HG03139 (cell line): ENCODE data around the gene FIGN.

ENCODE experiments used
- ATAC-seq: cut with Tn5 transposase; IDR thresholded peaks from one replicate; pipeline ENCODE4 v1.9.1; 2021; ENCODE audit not compliant: unreplicated experiment

Gene FIGN

DNA sequence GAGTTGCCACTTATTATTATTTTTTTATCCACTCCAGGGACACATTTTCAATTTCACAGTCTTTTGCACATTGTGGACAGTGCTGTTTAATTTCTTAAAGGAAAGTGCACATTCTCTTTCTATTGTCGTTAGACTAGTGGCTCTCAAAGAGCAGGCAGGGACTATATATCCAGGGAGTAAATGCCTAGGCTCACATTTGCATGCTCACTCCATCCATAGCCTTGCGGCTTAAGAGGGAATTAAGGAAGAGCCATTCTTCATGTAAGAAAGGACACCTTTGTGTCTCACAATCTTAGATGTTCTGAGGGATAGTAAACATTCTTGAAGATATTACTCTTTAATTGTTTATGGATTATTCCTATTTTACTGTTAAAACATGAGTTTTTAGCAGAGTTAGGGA is 70.8 kb downstream of the FIGN start:
- no peak for ATAC-seq

DNA sequence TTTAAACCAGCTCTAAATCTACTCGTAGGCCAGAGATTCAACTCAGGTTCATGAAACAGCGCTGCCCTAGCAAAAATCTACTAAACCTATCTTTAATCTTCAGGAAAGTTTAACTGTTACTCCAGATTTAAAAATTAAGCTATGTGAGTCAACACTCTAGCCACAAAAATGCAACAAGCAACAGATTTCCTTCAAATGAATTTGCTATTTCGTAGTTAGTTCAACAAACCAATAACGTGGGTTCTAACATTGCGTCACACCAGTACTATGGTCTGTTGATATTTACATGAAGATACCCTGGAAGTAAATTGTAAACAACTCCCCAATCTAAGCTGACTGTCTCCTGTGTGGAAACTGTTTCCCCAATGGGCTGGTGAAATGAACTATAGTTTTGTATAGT is 71.2 kb downstream of the FIGN start:
- ATAC-seq, result no peak

DNA sequence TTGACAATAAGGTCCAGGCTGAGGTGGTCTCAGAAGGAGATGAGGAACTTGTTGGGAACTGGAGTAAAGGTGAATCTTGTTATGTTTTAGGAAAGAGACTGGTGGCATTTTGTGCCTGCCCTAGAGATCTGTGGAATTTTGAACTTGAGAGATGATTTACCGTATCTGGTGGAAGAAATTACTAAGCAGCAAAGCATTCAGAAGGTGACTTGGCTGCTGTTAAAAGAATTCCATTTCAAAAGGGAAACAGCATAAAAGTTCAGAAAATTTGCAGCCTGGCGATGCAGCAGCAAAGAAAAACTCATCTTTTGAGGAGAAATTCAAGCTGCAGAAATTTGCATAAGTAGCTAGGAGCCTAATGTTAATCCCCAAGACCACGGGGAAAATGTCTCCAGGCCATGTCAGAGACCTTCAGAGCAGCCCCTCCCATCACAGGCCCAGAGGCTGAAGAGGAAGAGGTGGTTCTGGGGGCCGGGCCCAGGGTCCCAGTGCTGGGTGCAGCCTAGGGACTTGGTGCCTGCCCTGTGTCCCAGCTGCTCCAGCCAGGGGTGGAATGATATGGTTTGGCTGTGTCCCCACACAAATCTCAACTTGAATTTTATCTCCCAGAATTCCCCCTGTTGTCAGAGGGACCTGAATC is 73.5 kb downstream of the FIGN start:
- ATAC-seq, result no peak

DNA sequence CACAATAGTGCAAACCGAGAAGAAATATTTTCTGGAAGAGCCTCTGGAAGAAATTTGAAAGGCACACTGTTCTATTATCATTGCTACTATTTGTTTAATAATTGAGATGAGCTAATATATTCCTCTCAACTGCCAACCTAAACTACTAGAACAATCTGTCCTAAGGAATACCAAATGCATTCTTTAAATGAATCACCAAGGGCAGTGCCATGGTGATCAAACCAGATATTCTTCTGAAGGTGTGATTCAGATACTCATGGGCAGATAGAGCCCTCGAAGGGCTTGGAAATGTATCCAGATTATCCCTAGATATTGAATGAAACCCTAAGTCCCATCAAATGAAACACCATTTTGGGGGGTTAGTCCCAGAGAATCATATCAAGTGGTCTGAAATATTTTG is 76.6 kb downstream of the FIGN start:
- ATAC-seq, result no peak

DNA sequence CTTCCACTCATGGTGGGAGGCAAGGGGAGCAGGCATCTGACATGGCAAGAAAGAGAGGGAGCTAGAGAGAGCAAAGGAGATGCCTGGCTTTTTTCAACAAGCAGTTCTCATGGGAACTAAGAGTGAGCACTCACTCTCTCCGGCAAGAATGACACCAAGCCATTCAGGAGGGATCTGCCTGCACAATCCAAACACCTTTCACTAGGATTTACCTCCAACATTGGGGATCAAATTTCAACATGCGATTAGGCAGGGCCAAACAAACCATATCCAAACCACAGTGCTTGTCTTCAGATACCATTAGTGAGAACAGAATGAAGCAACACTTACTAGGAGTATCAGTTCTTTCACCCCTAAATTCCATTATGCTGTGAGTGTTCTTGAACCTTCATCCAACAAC is 77.3 kb downstream of the FIGN start:
- ATAC-seq, result no peak

DNA sequence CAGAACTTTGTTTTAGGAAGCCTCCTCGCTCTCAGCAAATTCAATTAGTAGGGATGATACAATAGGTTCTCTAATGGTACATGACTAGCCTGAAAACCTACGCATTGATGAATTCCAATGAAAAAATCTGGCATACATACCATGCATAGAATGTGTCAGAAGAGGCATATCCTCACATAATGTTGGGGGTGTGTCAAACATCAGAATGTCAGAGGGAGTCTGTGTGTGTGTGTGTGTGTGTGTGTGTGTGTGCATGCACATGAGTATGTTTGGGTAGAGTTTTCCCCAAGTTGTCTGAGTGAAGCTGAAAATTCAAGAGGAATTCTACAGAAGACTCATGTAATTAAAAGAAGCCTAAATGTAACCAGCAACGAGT is 78.5 kb downstream of the FIGN start:
- no peak for ATAC-seq

DNA sequence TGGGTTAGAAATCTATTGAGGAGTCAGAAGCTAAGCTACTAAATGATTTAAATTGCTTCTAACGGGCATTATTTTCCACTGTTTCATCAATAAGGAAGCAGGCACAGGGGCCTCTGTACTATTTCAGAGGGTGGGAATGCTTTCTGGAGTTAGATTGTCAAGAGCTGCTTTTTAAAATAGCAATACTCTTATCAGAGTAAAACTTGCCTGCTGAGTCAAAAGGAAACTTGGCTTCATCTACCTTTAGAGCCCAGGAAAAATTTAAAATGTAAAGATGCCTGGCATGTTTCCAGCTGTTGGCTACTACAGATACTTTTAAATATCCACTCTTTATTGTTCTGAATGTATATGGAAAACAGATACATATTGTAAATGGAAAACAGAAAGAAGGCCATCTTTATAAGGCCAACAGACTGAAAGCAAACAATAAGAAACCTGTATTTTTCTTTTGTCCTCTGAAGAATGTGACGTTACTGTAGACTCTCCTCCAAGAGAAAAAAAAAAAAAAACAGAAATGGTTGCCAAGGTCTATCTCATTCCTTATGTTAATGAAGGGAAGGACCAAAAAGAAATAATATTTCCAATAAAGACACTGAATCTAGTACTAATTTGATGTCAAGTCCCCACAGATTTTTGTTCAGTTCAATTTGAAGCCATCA is 79.1 kb downstream of the FIGN start:
- no peak for ATAC-seq

DNA sequence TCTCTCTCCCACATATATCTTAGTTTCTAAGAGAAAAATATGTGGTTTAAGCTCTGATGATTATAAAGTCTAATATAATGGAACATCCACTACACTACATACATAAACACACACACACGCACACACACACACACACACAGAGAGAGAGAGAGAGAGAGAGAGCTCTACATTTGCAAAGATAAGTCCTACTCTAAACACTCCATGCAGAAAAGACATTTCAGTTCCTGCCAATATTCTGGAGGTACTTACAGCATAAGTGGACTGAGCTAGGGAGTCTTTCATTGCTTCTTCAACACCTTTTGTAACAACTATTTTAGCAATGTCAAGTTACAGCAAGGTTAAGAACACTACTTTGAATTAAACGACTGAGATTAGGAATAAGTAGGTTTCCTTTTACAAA is 80.1 kb downstream of the FIGN start:
- no peak for ATAC-seq

DNA sequence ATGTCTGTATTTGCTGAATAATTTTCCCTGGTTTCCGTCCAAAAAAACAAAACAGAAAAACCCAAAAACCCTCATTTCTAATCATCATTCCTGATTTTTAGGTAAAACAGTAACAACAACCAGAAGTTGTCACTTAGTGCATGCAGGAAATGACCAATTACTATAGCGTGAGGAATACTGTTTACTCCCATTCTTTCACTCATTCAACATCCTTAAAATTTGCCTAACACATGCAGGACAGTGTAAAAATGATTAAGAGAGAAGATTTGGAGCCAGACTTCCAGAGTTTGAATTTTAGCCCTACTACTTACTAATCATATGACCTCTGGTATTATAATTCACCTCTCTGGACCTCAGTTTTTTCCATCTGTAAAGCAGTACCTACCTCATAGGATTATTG is 83.1 kb downstream of the FIGN start:
- no peak for ATAC-seq

DNA sequence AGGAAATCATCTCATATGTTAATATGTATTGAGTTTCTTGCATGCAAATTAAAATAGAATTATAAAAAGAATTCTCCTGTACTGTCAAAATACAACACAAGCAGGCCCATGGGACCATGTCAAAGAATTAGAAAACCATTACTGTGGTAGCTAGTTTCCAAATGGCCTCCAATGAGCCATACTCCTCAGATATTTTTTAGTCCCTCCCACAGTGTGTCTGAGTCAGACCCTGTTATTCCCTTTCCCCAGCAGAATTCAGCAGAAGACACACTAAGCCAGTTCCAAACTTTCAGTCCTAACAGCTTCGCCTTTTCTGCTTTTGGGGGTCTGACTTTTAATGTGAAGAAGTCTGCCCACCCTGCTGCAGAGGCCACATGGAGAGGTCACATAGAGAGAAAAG is 86.7 kb downstream of the FIGN start:
- no peak for ATAC-seq

DNA sequence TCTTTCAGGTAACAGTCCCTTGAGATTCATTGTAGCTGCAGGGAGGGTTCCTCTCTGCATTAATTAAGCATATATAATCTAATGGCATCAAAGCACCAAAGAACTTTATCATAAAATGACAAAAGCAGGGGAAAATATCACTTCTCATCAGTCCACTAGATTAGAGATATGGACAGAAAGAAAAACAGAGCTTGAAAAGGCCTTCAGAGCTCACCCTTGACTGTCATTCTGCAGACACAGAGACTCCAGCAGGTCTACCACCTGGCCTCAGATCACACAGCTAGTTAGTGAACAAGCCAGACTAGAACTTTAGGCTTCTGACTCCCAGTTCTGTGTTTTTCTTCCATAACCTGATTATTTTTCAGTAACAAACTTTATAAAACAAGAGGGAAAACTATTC is 88.5 kb downstream of the FIGN start:
- ATAC-seq, result no peak

DNA sequence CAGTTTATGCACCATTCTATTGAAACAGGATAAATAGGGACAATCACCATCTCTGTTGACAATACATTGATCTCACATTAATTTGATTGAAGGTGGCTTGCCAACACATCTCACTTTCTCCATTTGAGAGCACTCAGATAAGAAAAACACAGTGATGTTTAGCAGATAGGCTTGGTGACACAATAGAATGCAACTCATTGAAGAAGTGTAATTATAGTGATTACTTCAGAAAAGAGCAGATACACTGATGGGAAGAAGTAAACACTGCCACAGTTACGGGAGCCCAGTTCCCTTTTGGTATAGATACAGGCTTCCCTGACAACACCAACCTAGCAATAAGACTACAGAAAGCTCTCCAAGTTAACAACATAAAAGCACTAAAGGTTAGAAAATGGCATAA is 89.1 kb downstream of the FIGN start:
- no peak for ATAC-seq

DNA sequence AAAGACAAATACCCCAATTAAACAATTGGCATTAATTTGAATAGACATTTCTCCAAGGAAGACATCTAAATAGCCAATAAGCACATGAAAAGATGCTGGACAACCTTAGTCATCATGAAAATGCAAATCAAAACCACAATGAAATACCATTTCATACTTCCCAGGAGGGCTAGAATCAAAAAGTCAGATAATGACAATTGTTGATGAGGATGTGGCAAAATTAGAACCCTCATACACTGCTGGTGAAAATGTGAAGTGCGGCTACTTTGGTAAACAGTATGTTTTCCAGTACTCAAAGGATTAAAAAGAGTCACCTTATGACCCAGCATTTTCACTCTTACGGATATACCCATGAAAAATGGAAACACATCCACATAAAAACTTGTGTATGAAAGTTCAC is 91.6 kb downstream of the FIGN start:
- no peak for ATAC-seq

DNA sequence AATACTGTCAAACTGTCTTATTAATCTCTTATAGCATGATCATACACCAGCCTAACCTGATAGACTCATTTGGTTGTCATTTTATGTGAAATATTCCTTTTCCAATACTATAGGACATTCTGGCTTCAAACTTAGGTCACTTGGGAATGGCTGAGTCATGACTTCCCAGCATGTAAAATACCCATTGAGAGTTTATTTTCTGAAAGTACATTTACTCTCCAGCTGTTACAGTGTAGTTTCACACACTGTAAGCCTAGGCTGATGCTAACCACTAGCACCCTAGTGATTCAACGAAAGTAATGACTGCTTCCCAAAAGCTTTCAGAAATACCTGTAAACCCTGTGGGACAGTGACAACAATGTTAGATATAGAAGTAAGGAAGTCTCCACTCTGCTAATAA is 93.8 kb downstream of the FIGN start:
- ATAC-seq, result no peak

DNA sequence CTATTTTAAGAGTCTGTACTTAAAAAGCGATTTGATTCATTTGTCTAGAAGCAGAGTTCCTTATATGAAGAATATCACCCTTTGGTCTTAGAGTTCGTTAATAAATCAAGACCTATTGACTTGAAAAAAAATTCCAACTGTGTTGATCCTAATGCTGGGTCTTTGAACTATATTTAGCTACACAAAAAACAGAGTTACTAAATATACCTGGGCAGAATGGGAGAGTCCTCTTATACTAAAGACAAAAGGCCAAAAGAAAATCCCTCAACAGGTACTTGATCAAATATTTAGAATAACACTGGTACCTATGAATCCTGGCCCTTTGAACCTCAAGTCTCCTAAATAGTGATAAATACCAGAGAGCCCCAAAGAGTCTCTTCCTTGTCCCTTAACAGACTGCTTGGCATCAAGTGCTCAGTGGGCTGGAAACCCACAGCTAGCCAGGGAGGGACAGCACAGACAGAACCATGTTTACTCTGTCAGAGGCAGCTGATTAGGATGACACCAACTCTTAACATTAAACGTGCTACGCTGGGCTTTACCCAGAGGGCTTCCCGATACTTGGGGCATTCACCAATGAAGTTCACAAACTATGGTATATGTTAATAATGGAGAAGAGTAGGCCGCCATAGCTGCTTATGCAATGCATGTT is 95.1 kb downstream of the FIGN start:
- ATAC-seq, result no peak

DNA sequence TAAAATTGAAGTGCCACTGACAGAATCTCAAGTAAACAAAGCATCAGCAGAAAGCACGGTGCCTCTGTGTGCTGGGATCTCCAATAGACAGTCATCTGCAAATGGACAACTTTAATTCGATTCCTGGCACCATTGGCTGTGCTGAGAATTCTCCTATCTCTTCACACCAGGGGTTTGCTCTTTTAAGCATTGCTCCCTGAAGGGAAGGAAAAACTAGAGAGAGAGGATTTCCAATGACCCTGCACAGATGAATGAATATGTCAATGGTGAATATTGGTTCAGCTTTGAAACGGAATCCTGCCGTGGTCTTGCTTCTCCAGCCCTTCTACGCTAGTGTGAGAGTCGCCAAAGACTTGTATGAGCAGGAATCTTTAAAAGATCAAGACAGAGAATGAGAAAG is 97.9 kb downstream of the FIGN start:
- no peak for ATAC-seq

DNA sequence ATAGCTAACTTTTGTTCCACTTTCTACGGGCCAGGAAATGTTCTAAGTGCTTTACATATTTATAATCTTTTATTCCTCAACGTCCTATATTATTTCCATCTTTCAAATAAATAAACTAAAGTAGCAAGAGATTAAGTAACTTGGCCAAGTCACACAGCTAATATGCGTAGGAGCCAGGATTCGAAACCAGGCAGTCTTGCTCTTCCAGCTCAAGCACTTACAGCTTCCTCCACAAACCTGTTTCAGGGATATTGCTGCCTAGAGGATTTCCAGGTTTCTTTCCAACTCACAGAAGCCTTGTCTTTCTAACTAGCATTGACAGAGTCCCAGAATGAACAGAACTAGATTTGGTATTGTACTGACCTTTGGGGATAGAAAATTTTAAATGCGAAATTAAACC is 102.5 kb downstream of the FIGN start:
- no peak for ATAC-seq

DNA sequence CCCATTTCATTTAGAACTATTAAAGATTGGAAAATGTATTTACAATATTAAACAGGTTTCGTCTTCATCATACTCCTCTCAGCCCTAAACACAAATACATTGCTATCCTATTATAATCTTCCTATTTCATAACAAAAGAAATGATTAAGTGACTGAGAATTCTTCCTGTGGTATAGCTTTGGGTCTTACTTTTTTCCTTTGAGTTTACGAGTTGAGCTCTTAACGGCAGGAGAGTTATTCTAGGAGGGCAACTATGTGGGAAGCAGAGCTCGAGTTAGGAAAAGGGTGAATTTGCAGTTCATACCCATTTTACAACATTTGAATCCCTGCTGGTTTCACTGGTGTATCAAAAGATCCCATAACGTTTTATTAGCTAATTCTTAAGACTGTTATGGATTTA is 105.0 kb downstream of the FIGN start:
- no peak for ATAC-seq

DNA sequence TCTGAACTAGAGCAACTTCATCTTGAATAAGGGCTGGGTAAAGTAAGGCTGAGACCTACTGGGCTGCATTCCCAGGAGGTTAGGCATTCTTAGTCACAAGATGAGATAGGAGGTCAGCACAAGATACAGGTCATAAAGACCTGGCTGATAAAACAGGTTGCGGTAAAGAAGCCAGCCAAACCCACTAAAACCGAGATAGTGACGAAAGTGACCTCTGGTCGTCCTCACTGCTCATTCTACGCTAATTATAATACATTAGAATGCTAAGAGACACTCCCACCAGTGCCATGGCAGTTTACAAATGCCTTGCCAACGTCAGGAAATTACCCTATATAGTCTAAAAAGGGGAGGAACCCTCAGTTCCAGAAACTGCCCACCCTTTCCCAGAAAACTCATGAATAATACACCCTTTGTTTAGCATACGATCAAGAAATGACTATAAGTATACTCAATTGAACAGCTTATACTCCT is 109.1 kb downstream of the FIGN start:
- ATAC-seq, result no peak

DNA sequence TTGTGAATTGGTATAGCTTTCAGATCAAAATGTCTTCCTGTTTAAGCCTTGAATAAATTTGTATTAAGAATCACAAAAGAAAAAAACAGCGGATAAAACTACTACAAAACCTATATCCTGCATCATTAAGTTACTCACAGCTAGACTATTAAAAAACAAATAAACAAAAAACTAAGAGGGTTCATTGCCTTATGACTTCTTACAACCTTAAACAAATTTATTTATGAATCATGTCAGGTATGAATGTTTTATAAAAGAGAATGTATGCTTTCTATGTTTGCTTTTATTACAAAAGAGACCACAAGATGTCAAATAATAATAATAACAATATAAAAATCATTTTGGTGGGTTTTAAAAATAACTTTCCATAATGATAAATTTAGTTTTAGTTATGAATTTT is 109.6 kb downstream of the FIGN start:
- ATAC-seq, result no peak

DNA sequence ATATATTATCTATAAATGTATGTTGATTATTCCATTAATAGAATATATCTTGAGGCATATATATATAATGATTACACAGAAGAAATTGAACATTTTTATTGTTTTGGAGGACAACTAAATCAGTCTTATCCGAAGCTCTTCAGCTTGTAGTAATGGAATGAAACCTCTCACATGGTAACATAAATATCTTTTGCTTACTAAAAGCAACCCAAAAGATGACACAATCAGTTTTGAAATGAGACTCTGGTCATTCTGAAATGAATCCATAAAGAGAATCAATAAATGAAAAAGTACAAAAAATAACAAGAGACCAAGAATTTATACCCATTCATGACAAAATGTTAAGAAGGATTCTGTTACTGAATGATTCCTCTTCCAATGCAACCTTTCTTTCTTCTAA is 110.2 kb downstream of the FIGN start:
- ATAC-seq, result no peak

DNA sequence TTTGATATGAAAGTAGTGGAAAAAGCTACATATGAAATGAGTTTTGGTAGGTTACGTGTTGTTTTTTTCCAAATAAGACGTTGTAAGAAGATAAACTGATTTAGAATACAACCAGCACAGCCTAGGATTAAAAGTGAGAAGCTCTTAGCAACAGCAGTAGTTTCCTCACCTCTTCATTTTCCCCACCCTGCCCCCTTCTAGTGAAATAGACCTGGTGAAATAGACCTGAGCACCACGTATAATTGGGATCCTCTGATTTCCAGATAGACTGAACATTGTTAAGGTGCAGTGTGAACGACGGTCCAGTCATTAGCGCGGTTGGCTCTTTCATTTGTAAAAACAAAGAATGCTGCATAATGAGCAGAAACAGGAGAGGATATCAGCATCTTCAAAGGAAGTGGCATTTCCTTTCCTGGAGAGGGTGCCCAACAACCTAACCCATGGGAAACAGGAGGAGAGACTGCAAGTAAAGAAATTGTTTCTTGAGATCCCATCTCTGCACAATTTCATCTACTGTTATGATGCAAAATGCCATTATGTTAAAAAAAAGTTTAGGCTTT is 114.3 kb downstream of the FIGN start:
- ATAC-seq, result no peak
